Measurements from ENCODE around the gene LARP6. TPM values are rescaled to one million over a fixed set of nuclear protein-coding genes. Genes with fewer than 3 reads are reported as not detected.
"Not testable (repeated sequence)": the region's sequence is repeated elsewhere in the genome, so short reads cannot be mapped to it uniquely, and the experiment has no call there.

The LARP6 gene
- total RNA-seq, 1 donor from 2014 or later, result 44.4 TPM

- no peak for DNase-seq (ENCODE audit: low read depth)
These were observed 5.5 kb upstream of the LARP6 start for GRCh38 chr15:70859322-70859908.

GRCh38 chr15:70858614-70859321, 4.8 kb upstream of the LARP6 start:
- not testable (repeated sequence) for DNase-seq (ENCODE audit: low read depth)

GRCh38 chr15:70857562-70858285, 3.8 kb upstream of the LARP6 start:
- DNase-seq (ENCODE audit: low read depth), result no peak

GRCh38 chr15:70856884-70857561, 3.1 kb upstream of the LARP6 start:
- peak; percentile 94 for DNase-seq (ENCODE audit: low read depth)

GRCh38 chr15:70856177-70856883, 2.4 kb upstream of the LARP6 start:
- DNase-seq (ENCODE audit: low read depth), result no peak

- no peak for DNase-seq (ENCODE audit: low read depth)
These were observed 1.8 kb upstream of the LARP6 start for GRCh38 chr15:70855764-70856163.

GRCh38 chr15:70854666-70854976, 664 bp upstream of the LARP6 start:
- DNase-seq (ENCODE audit: low read depth), result peak; percentile 47

- DNase-seq (ENCODE audit: low read depth), result peak; percentile 36
These were observed 512 bp downstream of the LARP6 start for GRCh38 chr15:70853318-70853972.

GRCh38 chr15:70852501-70853317, 1.2 kb downstream of the LARP6 start:
- no peak for DNase-seq (ENCODE audit: low read depth)

- no peak for DNase-seq (ENCODE audit: low read depth)
These were observed 2.1 kb downstream of the LARP6 start for GRCh38 chr15:70851889-70852288.

GRCh38 chr15:70845602-70846360, 8.2 kb downstream of the LARP6 start:
- no peak for DNase-seq (ENCODE audit: low read depth)

GRCh38 chr15:70837476-70837875, 16.5 kb downstream of the LARP6 start:
- no peak for DNase-seq (ENCODE audit: low read depth)

- DNase-seq (ENCODE audit: low read depth), result no peak
These were observed 18.1 kb downstream of the LARP6 start for GRCh38 chr15:70835841-70836240.

- no peak for DNase-seq (ENCODE audit: low read depth)
These were observed 18.5 kb downstream of the LARP6 start for GRCh38 chr15:70835415-70835814.

- no peak for DNase-seq (ENCODE audit: low read depth)
These were observed 19.0 kb downstream of the LARP6 start for GRCh38 chr15:70834999-70835398.

- DNase-seq (ENCODE audit: low read depth), result peak; percentile 70
These were observed 19.8 kb downstream of the LARP6 start for GRCh38 chr15:70833861-70834765.

GRCh38 chr15:70833422-70833821, 20.5 kb downstream of the LARP6 start:
- no peak for DNase-seq (ENCODE audit: low read depth)

GRCh38 chr15:70832176-70832575, 21.8 kb downstream of the LARP6 start:
- DNase-seq (ENCODE audit: low read depth), result no peak

All from myocyte (in vitro differentiated cells).